ENCODE results near the gene TANK.

Gene TANK

GRCh38 chr2:161207941-161208340 is 47.7 kb downstream of the TANK start:
- no peak for TF ChIP-seq CTCF (conservative IDR thresholded peaks at IDR 0.05; ENCODE audit: low read depth, low read length)
- peak; percentile 11 for DNase-seq (ENCODE audit: low read depth)
- no peak overlapping the region for H3K4me3 ChIP-seq (ENCODE audit: low read depth, low read length)

- H3K4me3 ChIP-seq (ENCODE audit: low read depth, low read length) = no peak overlapping the region
- peak; percentile 82 for DNase-seq (ENCODE audit: low read depth)
- TF ChIP-seq CTCF (conservative IDR thresholded peaks at IDR 0.05; ENCODE audit: low read depth, low read length) = no peak
Measured at GRCh38 chr2:161208527-161209139, 48.4 kb downstream of the TANK start.

GRCh38 chr2:161209902-161210301 is 49.7 kb downstream of the TANK start:
- no peak for DNase-seq (ENCODE audit: low read depth)
- TF ChIP-seq CTCF (conservative IDR thresholded peaks at IDR 0.05; ENCODE audit: low read depth, low read length) = no peak
- H3K4me3 ChIP-seq (ENCODE audit: low read depth, low read length) = no peak overlapping the region

- TF ChIP-seq CTCF (conservative IDR thresholded peaks at IDR 0.05; ENCODE audit: low read depth, low read length) = no peak
- no peak overlapping the region for H3K4me3 ChIP-seq (ENCODE audit: low read depth, low read length)
- no peak for DNase-seq (ENCODE audit: low read depth)
Measured at GRCh38 chr2:161217597-161218185, 57.5 kb downstream of the TANK start.

- TF ChIP-seq CTCF (conservative IDR thresholded peaks at IDR 0.05; ENCODE audit: low read depth, low read length) = no peak
- DNase-seq (ENCODE audit: low read depth) = no peak
- H3K4me3 ChIP-seq (ENCODE audit: low read depth, low read length) = no peak overlapping the region
Measured at GRCh38 chr2:161219211-161219610, 59.0 kb downstream of the TANK start.

- TF ChIP-seq CTCF (conservative IDR thresholded peaks at IDR 0.05; ENCODE audit: low read depth, low read length) = peak; percentile 62
- H3K4me3 ChIP-seq (ENCODE audit: low read depth, low read length) = no peak overlapping the region
- peak; percentile 79 for DNase-seq (ENCODE audit: low read depth)
Measured at GRCh38 chr2:161223139-161223732, 63.0 kb downstream of the TANK start.
